Measurements from ENCODE around the gene CUX1.
A peak's percentile ranks its signal among the peaks of the same experiment; 100 is the strongest.
"Not testable (repeated sequence)": the region's sequence is repeated elsewhere in the genome, so short reads cannot be mapped to it uniquely, and the experiment has no call there.

Gene CUX1

DNA sequence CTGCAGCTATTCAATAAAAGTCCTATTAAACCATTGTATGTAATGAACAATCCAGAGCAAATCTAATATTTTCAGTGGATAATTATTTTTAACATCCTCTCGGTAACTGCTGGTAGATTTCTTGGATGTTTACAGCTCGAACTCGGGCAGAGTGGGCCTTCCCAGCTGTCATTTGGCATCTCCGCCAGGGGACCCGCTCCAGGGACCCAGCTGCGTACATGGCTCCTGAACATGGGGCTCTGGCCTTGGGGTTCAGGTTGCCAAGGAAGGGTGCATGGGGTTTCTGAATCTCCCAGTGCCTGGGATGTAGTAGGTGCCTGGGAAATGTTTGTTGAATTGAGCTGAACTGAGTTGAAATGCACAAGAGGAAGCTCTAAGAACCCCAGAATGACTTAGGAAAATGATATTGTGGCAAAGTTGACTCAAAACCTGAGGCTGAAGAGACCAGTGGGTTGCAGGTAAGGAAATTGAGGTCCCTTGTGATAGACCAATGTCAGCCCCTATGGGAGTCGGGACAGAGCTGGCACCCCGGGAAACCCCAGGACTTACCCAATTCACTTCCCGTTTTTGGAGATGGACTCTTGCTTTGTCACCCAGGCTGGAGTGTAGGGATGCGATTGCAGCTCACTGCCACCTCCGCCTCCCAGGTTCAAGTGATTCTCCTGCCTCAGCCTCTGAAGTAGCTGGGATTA is 228.4 kb downstream of the CUX1 start:
- Histone ChIP-seq H3K4me1 (peaks cover 9% of the 10 kb centered on the region), H3K36me3 (no peaks in the 10 kb centered on the region), H3K9me3 (no peaks in the 10 kb centered on the region), H3K4me3 (ENCODE audit: low read depth, low read length) (peak overlapping the region; percentile 43), H3K27me3 (no peaks in the 10 kb centered on the region)
- peak; percentile 23 for DNase-seq
- no peak for TF ChIP-seq CTCF (IDR thresholded peaks at IDR 0.05; ENCODE audit: low read depth, low read length)

DNA sequence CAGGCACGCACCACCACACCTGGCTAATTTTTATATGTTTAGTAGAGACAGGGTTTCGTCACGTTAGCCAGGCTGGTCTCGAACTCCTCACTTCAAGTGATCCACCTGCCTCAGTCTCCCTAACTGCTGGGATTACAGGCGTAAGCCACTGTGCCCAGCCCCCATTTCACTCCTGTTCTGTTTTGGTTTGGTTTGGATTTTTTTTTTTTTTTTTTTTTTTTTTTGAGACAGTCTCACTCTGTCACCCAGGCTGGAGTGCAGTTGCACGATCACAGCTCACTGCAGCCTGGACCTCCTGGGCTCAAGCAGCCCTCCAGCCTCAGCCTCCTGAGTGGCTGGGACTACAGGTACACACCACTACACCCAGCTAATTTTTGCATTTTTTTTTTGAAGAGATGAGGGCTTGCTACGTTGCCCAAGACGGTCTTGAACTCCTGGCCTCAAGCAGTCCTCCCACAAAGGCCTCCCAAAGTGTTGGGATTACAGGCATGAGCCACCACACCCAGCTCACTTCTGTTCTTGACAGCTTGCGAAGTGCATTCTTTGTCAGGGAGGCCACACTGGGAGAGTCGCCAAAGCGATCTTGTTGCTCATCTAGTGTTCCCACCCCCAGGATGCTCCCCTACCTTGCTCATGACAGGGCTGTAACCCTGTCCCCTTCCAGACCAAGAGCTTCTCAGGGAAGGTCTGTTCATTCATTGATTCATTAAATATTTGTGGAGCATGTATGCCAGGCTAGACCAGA is 229.1 kb downstream of the CUX1 start:
- Histone ChIP-seq H3K36me3 (no peaks in the 10 kb centered on the region), H3K4me3 (ENCODE audit: low read depth, low read length) (no peak overlapping the region), H3K9me3 (no peaks in the 10 kb centered on the region), H3K4me1 (peaks cover 9% of the 10 kb centered on the region), H3K27me3 (no peaks in the 10 kb centered on the region)
- DNase-seq: no peak
- TF ChIP-seq CTCF (IDR thresholded peaks at IDR 0.05; ENCODE audit: low read depth, low read length): no peak

- H3K9me3 ChIP-seq: no peaks in the 10 kb centered on the region
- no peak overlapping the region for H3K4me3 ChIP-seq (ENCODE audit: low read depth, low read length)
- peaks cover 9% of the 10 kb centered on the region for H3K4me1 ChIP-seq
- H3K36me3 ChIP-seq: no peaks in the 10 kb centered on the region
- DNase-seq: no peak
- no peaks in the 10 kb centered on the region for H3K27me3 ChIP-seq
- no peak for TF ChIP-seq CTCF (IDR thresholded peaks at IDR 0.05; ENCODE audit: low read depth, low read length)
These were observed 229.7 kb downstream of the CUX1 start for GRCh38 chr7:102047167-102047566.

DNA sequence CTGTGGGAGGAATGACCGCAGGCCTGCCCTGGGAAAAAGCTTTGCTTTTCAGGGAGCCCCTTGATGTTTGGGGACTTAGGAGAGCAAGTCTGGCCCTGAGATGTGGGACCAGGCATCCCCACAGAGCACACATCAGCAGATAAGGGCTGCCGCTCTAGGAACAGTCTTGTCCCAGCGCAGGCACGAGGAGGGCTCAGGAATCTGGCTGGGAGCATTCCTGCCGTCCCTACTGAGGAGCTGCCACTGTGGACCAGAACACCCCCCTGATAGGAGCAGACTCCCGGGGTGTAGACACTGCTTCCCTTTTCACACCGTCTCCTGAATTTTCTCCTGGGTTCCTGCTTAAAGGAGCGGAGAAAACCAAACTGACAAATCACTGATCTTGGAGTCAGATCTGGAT is 232.3 kb downstream of the CUX1 start:
- H3K9me3 ChIP-seq: no peaks in the 10 kb centered on the region
- peaks cover 5% of the 10 kb centered on the region for H3K4me1 ChIP-seq
- no peaks in the 10 kb centered on the region for H3K27me3 ChIP-seq
- no peak for TF ChIP-seq CTCF (IDR thresholded peaks at IDR 0.05; ENCODE audit: low read depth, low read length)
- DNase-seq: no peak
- no peaks in the 10 kb centered on the region for H3K36me3 ChIP-seq
- H3K4me3 ChIP-seq (ENCODE audit: low read depth, low read length): no peak overlapping the region

- TF ChIP-seq CTCF (IDR thresholded peaks at IDR 0.05; ENCODE audit: low read depth, low read length): no peak
- Histone ChIP-seq H3K4me3 (ENCODE audit: low read depth, low read length) (no peak overlapping the region), H3K4me1 (peaks cover 3% of the 10 kb centered on the region), H3K36me3 (no peaks in the 10 kb centered on the region), H3K9me3 (no peaks in the 10 kb centered on the region), H3K27me3 (no peaks in the 10 kb centered on the region)
- no peak for DNase-seq
These were observed 233.5 kb downstream of the CUX1 start for GRCh38 chr7:102050864-102051460.

DNA sequence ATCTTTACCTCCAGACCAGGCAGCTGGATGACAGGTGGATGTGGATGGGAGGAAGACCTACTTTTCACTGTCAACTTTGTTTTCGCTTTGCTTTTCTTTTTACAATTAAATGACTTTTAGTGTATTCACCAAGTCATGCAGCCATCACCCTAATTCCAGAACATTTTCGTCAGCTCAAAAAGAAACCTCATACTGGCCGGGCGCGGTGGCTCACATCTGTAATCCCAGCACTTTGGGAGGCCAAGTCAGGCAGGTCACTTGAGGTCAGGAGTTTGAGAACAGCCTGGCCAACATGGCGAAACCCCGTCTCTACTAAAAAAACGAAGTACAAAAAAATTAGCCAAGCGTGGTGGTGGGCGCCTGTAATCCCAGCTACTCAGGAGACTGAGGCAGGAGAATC is 234.3 kb downstream of the CUX1 start:
- H3K36me3 ChIP-seq; H3K27me3 ChIP-seq; H3K4me3 ChIP-seq (ENCODE audit: low read depth, low read length); H3K9me3 ChIP-seq; DNase-seq; H3K4me1 ChIP-seq: not testable (repeated sequence)

Measured in BE2C (cell line).